CD4-positive, alpha-beta T cell (primary cell): ENCODE results near the gene LRRC3B. TPM values are rescaled to one million over a fixed set of nuclear protein-coding genes. Genes with fewer than 3 reads are reported as not detected.

Experiments
- ATAC-seq: fragments of 200-7000 bp; cut with Tn5 transposase; one replicate; pipeline ENCODE4 v1.10.0; 2022; ENCODE audit warnings: mild to moderate bottlenecking; ENCODE audit not compliant: poor library complexity
- CTCF ChIA-PET: fragments of 350-600 bp; sonication (Branson Sonifier 250); formaldehyde crosslinking; loops from one replicate; lab custom pipeline; 2021; ENCODE audit warnings: antibody characterized with exemption, inconsistent platforms; lab: Charles Lee
- POLR2A ChIA-PET: fragments of 350-600 bp; sonication (Branson Sonifier 250); formaldehyde crosslinking; loops from one replicate; lab custom pipeline; 2021; ENCODE audit warnings: antibody characterized with exemption, inconsistent platforms; lab: Charles Lee
- DNase-seq, 14 experiments: peaks; one replicate each; pipeline ENCODE4 v3.0.0-alpha.2; 2013 to 2020; ENCODE audit warnings: mixed read lengths in 2 of 14
- H3K27ac ChIP-seq, 2 donors: one replicate each; pipeline versions ENCODE4 v1.5.1 to v1.7.0; 2013; ENCODE audit warnings: low read length in 2 of 2, low read depth in 1 of 2, mild to moderate bottlenecking in 1 of 2
- H3K27me3 ChIP-seq, 2 experiments: 1 replicate in 1 of 2; 2 replicates in 1 of 2; pipeline versions ENCODE4 v1.6.1 to v1.7.0; 2013; ENCODE audit warnings: low read length in 2 of 2, control low read depth in 1 of 2, mild to moderate bottlenecking in 1 of 2, moderate library complexity in 1 of 2; ENCODE audit not compliant: insufficient read depth in 2 of 2, control insufficient read depth in 1 of 2
- H3K36me3 ChIP-seq: one replicate; pipeline ENCODE4 v1.6.1; 2013; ENCODE audit warnings: low read length, control low read depth; ENCODE audit not compliant: insufficient read depth
- H3K4me1 ChIP-seq: one replicate; pipeline ENCODE4 v1.6.1; 2013; ENCODE audit warnings: low read length, control low read depth; ENCODE audit not compliant: insufficient read depth
- H3K4me3 ChIP-seq: one replicate; pipeline ENCODE4 v1.5.1; 2013; ENCODE audit warnings: mild to moderate bottlenecking, low read length, moderate library complexity
- H3K9me3 ChIP-seq, 2 experiments: 1 replicate in 1 of 2; 2 replicates in 1 of 2; pipeline versions ENCODE4 v1.6.1 to v1.7.0; 2013; ENCODE audit warnings: low read length in 2 of 2, mild to moderate bottlenecking in 2 of 2, control low read depth in 1 of 2, moderate library complexity in 1 of 2; ENCODE audit not compliant: control insufficient read depth in 1 of 2, insufficient read depth in 1 of 2
- H3K27ac Mint-ChIP-seq: one replicate; pipeline ENCODE4 v1.8.0; 2020; ENCODE audit warnings: mixed read lengths
- H3K27me3 Mint-ChIP-seq: one replicate; pipeline ENCODE4 v1.8.0; 2021; ENCODE audit warnings: mixed read lengths
- H3K36me3 Mint-ChIP-seq: one replicate; pipeline ENCODE4 v1.8.0; 2021; ENCODE audit warnings: low read depth, mixed read lengths
- H3K4me1 Mint-ChIP-seq: one replicate; pipeline ENCODE4 v1.8.0; 2021; ENCODE audit warnings: low read depth, mixed read lengths
- H3K4me3 Mint-ChIP-seq: one replicate; pipeline ENCODE4 v1.8.0; 2020; ENCODE audit warnings: mild to moderate bottlenecking, mixed read lengths
- H3K9me3 Mint-ChIP-seq: one replicate; pipeline ENCODE4 v1.8.0; 2020; ENCODE audit warnings: mixed read lengths
- intact Hi-C, 2 experiments: fragments of 100-400 bp; cut with DNase I in 1 of 2; cut with micrococcal nuclease in 1 of 2; formaldehyde crosslinking; loops; one replicate each; pipeline versions ENCODE4 v1.15.1 to v1.9.0; 2023 to 2025; cut with DNase I, micrococcal nuclease
- total RNA-seq, 174 experiments: library from RNA in 2 of 174; stranded (reverse) in 2 of 174; gene quantifications; one replicate each; pipeline ENCODE4 v1.2.3 and lab custom pipeline; 2021 to 2026
- TF ChIP-seq, protein P1 (sequence below): fragments of 200-600 bp; IDR thresholded peaks from one replicate; pipeline ENCODE4 v1.8.0; 2022; ENCODE audit warnings: antibody characterized with exemption, mild to moderate bottlenecking

Gene LRRC3B
- total RNA-seq, 2 experiments from 2014 or later, result not detected

DNA sequence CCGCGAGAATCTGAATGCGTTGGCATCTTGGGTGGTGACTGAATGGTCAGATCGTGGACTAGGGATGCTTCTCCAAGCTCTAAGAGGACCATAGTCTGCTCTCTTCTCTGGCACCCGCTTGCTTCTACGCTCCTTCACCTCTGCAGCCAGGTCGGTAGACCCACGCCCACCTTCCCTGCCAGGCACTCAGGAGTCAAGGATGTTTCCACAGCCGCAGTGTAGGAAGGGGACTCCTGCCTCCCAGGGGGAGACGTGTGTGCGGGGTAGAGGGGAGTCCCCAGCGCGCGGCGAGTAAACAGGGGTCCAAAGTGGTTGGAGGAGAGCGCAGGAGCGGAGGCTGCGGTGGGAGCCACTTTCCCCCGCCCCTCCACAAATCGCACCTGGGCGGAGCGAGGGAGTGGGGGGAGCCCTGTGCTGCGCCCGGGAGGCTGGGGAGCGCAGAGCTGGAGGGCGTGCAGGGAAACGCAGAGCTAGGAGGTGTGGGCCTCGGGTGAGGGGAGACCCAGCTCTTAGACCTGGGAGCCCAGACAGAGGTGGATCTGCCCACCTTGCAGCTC, 1.7 kb downstream of the LRRC3B start:
- intact Hi-C loops, result no loop called here
- no peak overlapping the region for H3K4me3 ChIP-seq
- ChIA-PET CTCF (no interaction called here), POLR2A (no interaction called here)
- H3K27me3 ChIP-seq, result peaks cover 24 to 26% of the 10 kb centered on the region in 2 experiments
- Mint-ChIP-seq H3K9me3 (no peaks in the 10 kb centered on the region), H3K27ac (no peak overlapping the region), H3K36me3 (no peaks in the 10 kb centered on the region), H3K27me3 (peaks cover 49% of the 10 kb centered on the region), H3K4me3 (no peak overlapping the region), H3K4me1 (no peaks in the 10 kb centered on the region)
- peaks cover 0 to 25% of the 10 kb centered on the region in 2 experiments for H3K9me3 ChIP-seq
- H3K27ac ChIP-seq, result no peak overlapping the region
- H3K36me3 ChIP-seq, result no peaks in the 10 kb centered on the region
- no peaks in the 10 kb centered on the region for H3K4me1 ChIP-seq
- TF ChIP-seq, protein P1, sequence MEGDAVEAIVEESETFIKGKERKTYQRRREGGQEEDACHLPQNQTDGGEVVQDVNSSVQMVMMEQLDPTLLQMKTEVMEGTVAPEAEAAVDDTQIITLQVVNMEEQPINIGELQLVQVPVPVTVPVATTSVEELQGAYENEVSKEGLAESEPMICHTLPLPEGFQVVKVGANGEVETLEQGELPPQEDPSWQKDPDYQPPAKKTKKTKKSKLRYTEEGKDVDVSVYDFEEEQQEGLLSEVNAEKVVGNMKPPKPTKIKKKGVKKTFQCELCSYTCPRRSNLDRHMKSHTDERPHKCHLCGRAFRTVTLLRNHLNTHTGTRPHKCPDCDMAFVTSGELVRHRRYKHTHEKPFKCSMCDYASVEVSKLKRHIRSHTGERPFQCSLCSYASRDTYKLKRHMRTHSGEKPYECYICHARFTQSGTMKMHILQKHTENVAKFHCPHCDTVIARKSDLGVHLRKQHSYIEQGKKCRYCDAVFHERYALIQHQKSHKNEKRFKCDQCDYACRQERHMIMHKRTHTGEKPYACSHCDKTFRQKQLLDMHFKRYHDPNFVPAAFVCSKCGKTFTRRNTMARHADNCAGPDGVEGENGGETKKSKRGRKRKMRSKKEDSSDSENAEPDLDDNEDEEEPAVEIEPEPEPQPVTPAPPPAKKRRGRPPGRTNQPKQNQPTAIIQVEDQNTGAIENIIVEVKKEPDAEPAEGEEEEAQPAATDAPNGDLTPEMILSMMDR, result no peak
- no peak for ATAC-seq
- no peak for DNase-seq

DNA sequence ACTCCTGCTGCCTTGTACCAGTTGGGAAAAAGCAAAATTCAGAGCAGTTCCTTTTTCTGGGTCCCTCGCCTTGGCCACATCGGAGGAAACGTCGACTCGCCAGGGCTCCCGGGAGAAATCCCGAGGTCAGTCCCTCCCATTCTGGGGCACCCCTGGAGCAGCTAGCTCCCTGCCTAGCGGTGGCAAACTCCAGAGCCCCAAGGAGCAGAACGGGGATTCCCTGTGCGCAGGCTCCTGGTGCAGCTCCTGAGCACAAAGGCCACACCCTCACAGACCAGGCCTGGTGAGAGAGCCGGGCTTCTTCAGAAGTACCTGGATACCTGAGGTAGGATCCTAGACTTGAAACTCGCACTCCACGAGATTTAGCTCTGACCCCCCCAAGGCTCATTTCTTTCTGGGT, 2.6 kb downstream of the LRRC3B start:
- no peaks in the 10 kb centered on the region for H3K4me1 ChIP-seq
- DNase-seq (no peak), ATAC-seq (no peak)
- TF ChIP-seq, protein P1, result no peak
- Mint-ChIP-seq H3K27ac (no peak overlapping the region), H3K27me3 (peaks cover 49% of the 10 kb centered on the region), H3K9me3 (no peaks in the 10 kb centered on the region), H3K4me3 (no peak overlapping the region), H3K4me1 (no peaks in the 10 kb centered on the region), H3K36me3 (no peaks in the 10 kb centered on the region)
- H3K27me3 ChIP-seq, result peaks cover 24 to 26% of the 10 kb centered on the region in 2 experiments
- POLR2A ChIA-PET, result no interaction called here
- H3K4me3 ChIP-seq, result no peak overlapping the region
- H3K27ac ChIP-seq, result no peak overlapping the region
- H3K36me3 ChIP-seq, result no peaks in the 10 kb centered on the region
- CTCF ChIA-PET, result no interaction called here
- intact Hi-C loops, result no loop called here
- peaks cover 0 to 25% of the 10 kb centered on the region in 2 experiments for H3K9me3 ChIP-seq

DNA sequence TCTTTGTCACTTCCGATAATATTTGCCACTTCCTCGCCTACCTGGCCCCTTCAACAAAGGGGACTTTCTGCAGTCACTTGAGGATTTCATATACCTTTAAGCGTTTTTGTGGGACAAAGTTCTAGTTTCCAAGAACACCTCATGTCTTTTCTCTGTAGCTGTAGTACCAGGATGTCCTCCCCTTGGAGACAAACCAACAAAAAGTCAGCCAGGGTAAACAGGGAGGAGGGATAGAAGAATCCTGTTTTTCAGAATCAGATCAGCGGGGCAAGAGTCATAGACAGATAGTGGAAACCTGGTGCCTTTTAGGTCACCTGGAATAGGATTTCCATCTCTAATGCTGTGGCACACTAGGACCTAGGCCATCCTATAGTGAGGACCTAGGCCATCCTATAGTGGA, 4.5 kb downstream of the LRRC3B start:
- H3K36me3 Mint-ChIP-seq, result no peaks in the 10 kb centered on the region
- ChIA-PET CTCF (no interaction called here), POLR2A (no interaction called here)
- H3K4me1 ChIP-seq, result no peaks in the 10 kb centered on the region
- peaks cover 37% of the 10 kb centered on the region for H3K27me3 Mint-ChIP-seq
- TF ChIP-seq, protein P1, result no peak
- no peak overlapping the region for H3K4me3 ChIP-seq
- peaks cover 0 to 25% of the 10 kb centered on the region in 2 experiments for H3K9me3 ChIP-seq
- H3K27ac Mint-ChIP-seq, result no peak overlapping the region
- no peak overlapping the region for H3K27ac ChIP-seq
- H3K4me3 Mint-ChIP-seq, result no peak overlapping the region
- DNase-seq (no peak), ATAC-seq (no peak)
- peaks cover 20 to 23% of the 10 kb centered on the region in 2 experiments for H3K27me3 ChIP-seq
- intact Hi-C loops, result no loop called here
- H3K36me3 ChIP-seq, result no peaks in the 10 kb centered on the region
- no peaks in the 10 kb centered on the region for H3K9me3 Mint-ChIP-seq
- H3K4me1 Mint-ChIP-seq, result no peaks in the 10 kb centered on the region
